GM10847 (cell line): ENCODE data around the gene OR2T2.
"Not testable (repeated sequence)": the region's sequence is repeated elsewhere in the genome, so short reads cannot be mapped to it uniquely, and the experiment has no call there.

Source experiments
- POLR2A ChIP-seq: IDR thresholded peaks from 2 replicates; pipeline ENCODE4 v1.6.1; 2011; ENCODE audit not compliant: insufficient read length; ENCODE audit errors: extremely low read depth

OR2T2 gene

GRCh38 chr1:248445399-248445798 lies at the start of gene OR2T2:
Gene OR2T2, plus strand, starts transcription at chr1:248445637. Its CDS starts 7,161 bp downstream, at chr1:248452798.
- not testable (repeated sequence) for TF ChIP-seq POLR2A

- no peak for TF ChIP-seq POLR2A
Observed at GRCh38 chr1:248402748-248403147, 42.7 kb upstream of the OR2T2 start, which contains the start of gene OR2T1. Gene OR2T1, plus strand, starts transcription at chr1:248403048. Its CDS starts 3,100 bp downstream, at chr1:248406148.

GRCh38 chr1:248404024-248404423 lies 41.4 kb upstream of the OR2T2 start:
- TF ChIP-seq POLR2A, result no peak

- TF ChIP-seq POLR2A, result no peak
Observed at GRCh38 chr1:248406721-248407692, 38.4 kb upstream of the OR2T2 start.

GRCh38 chr1:248416226-248416625 lies 29.2 kb upstream of the OR2T2 start:
- no peak for TF ChIP-seq POLR2A

- TF ChIP-seq POLR2A, result no peak
Observed at GRCh38 chr1:248417854-248418253, 27.6 kb upstream of the OR2T2 start.

GRCh38 chr1:248421384-248421783 lies 24.1 kb upstream of the OR2T2 start:
- TF ChIP-seq POLR2A, result no peak

GRCh38 chr1:248471154-248471553 lies 25.7 kb downstream of the OR2T2 start:
- no peak for TF ChIP-seq POLR2A

GRCh38 chr1:248473051-248473450 lies 27.6 kb downstream of the OR2T2 start, which contains the start of gene OR2T3:
Gene OR2T3, plus strand, starts transcription at chr1:248473351. Its CDS starts 0 bp downstream, at chr1:248473351.
- not testable (repeated sequence) for TF ChIP-seq POLR2A

- not testable (repeated sequence) for TF ChIP-seq POLR2A
Observed at GRCh38 chr1:248488289-248488688, 42.9 kb downstream of the OR2T2 start, which contains the start of gene OR2T5. Gene OR2T5, plus strand, starts transcription at chr1:248488589. Its CDS starts 0 bp downstream, at chr1:248488589.
